Adipose tissue (tissue), 3 donors: ENCODE results near the gene PEDS1. TPM values are rescaled to one million over a fixed set of nuclear protein-coding genes. Genes with fewer than 3 reads are reported as not detected.
"Not testable (repeated sequence)": the region's sequence is repeated elsewhere in the genome, so short reads cannot be mapped to it uniquely, and the experiment has no call there.

Source experiments
- H3K27ac ChIP-seq: one replicate; pipeline ENCODE4 v1.5.1; 2013; ENCODE audit warnings: low read depth, low read length
- WGBS, 3 donors: extraction: QIAGEN DNeasy Blood & Tissue Kit; methylation state at CpG; one replicate each; pipeline ENCODE4 v1.1.7; 2013; 5-methylcytosine and 5-hydroxymethylcytosine counted together
- polyA plus RNA-seq, 3 donors: library from polyadenylated mRNA; stranded (reverse); fragments of 200-250 nt; gene quantifications; one replicate each; pipeline ENCODE4 v1.2.3, GENCODE V29; 2013
- donor health status: healthy with polysubstance abuse.
- donor health status: Bipolar disorder and iron deficiency.
- donor health status: healthy.

The PEDS1 gene
- polyA plus RNA-seq, 3 donors = 10.6 to 53.5 (median 21.8) TPM

- WGBS, 3 donors = 0 to 1% (median 1%) methylated on average over 81 to 96 of the region's 96 CpGs
These were observed 38.2 kb upstream of the PEDS1 start for GRCh38 chr20:50191544-50192363.

DNA sequence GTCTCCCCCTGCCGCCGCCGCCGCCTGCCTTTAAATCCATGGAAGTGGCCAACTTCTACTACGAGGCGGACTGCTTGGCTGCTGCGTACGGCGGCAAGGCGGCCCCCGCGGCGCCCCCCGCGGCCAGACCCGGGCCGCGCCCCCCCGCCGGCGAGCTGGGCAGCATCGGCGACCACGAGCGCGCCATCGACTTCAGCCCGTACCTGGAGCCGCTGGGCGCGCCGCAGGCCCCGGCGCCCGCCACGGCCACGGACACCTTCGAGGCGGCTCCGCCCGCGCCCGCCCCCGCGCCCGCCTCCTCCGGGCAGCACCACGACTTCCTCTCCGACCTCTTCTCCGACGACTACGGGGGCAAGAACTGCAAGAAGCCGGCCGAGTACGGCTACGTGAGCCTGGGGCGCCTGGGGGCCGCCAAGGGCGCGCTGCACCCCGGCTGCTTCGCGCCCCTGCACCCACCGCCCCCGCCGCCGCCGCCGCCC is 37.6 kb upstream of the PEDS1 start:
- H3K27ac ChIP-seq = peak overlapping the region; percentile 91
- whole genome bisulfite sequencing, 3 donors = 0 to 1% (median 1%) methylated on average over 62 to 67 of the region's 69 CpGs

More at GRCh38 chr20:50191544-50192363, 38.2 kb upstream of the PEDS1 start:
- peak overlapping the region; percentile 91 for H3K27ac ChIP-seq

DNA sequence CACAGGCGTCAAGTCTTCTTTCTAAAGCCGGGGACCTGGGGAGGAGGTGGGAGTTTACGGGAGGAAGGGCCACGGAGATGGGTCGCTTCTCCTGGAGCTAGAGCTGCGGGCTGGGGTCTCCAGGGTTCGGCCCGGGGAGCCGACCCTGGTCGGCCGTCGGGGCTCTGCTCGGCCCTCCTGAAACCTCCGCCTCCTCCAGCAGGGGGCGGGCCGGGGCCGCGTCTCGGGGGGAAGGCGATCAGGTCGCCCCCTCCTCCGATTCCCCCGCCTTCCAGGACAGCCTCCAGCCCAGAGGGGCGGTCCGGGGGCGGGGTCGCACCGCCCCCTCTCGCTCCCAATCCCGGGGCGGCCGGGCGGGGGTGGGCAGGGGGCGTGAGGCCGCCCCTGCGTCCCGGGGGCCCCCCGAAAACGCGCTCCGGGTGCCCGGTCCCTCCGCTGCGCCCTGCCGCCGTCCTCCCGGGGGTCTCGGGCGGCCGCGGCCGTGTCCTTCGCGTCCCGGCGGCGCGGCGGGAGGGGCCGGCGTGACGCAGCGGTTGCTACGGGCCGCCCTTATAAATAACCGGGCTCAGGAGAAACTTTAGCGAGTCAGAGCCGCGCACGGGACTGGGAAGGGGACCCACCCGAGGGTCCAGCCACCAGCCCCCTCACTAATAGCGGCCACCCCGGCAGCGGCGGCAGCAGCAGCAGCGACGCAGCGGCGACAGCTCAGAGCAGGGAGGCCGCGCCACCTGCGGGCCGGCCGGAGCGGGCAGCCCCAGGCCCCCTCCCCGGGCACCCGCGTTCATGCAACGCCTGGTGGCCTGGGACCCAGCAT is 36.9 kb upstream of the PEDS1 start, which contains the start of gene CEBPB:
Gene CEBPB (plus strand): TSS at position 580 of the 814 bp plus-strand sequence. CDS start 204 bp downstream, at position 784.
- H3K27ac ChIP-seq = peak within 1 kb of the TSS; percentile 91
- 0 to 1% (median 1%) methylated on average over 57 to 89 of the region's 89 CpGs for WGBS, 3 donors

- peak overlapping the region; percentile 7 for H3K27ac ChIP-seq
- WGBS, 3 donors = 26 to 43% (median 41%) methylated on average over 26 to 29 of the region's 29 CpGs
These were observed 36.2 kb upstream of the PEDS1 start for GRCh38 chr20:50189681-50190250.

DNA sequence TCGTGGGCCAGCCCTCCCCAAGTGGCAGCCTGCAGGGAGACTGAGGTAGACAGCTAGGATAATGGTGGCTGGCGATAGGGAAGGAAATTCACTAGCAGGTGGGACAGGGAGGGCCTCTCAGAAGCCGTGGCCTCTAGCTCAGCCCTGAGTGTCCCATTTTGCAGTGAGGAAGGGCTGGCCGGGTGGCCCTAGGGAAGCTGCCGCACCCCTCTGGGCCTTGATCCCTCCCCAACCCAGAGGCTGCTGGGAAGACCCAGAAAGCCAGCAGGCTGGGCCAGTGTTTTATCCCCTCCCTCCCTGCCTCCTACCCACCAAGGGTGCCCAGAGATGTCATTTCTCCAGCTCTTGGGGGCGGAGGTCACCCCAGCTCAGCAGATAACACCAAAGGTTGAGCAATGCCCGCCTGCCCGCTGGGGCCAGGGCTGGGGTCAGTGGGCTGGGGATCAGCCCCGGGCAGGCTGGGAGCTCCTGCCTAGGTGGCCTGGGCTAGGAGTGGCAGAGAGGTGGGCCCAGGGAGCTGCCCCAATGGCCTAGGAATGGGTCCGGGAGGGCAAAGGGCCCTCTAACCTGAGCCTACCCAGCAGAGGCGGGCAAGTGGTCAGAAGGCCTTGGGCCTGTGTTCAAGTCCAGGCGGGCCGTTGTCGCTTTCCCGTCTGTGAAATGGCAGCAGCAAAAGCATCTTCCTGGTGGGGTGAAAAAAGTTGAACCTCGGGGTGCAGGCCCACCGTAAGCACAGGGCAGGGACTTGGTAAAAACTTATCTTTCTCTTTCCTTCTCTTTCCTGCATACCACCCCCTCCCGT is 35.6 kb upstream of the PEDS1 start:
- H3K27ac ChIP-seq = no peak overlapping the region
- WGBS, 3 donors = 69 to 87% (median 69%) methylated on average over 16 to 18 of the region's 18 CpGs

- no peak overlapping the region for H3K27ac ChIP-seq
- 91 to 95% (median 93%) methylated on average over 6 of the region's 6 CpGs for WGBS, 3 donors
These were observed 34.8 kb upstream of the PEDS1 start for GRCh38 chr20:50188287-50188688.

DNA sequence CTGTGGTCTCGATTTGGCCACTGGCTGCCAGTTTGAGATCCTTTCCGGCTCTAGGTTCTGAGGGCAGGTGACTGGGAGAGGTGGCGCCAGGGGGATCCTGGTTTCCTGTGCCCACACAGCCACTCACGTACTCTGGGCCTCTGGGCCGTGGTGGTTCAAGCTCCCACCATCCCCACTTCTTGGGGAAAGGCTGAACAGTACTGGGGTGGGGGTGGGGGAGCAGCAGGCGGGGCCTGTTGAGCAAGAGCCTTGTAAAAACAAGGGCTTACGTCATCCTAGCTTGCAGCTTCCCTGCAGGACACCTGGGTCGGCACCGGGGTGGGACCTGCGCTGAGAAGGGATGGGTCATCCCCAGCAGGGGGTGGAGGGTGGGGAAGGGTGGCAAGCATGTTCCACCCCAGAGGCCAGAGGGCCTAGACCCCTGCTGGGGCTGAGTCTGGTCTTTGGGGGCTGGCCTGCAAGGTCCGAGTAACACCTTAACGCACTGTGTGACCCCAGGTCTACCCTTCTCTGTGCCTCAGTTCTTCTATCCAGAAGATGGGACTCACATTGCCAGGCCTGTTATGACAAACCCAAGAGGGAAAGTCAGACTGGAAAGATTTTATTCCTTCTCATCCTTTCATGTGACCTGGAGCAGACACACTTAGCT is 34.0 kb upstream of the PEDS1 start:
- no peak overlapping the region for H3K27ac ChIP-seq
- WGBS, 3 donors = 48 to 80% (median 55%) methylated on average over 12 of the region's 12 CpGs

DNA sequence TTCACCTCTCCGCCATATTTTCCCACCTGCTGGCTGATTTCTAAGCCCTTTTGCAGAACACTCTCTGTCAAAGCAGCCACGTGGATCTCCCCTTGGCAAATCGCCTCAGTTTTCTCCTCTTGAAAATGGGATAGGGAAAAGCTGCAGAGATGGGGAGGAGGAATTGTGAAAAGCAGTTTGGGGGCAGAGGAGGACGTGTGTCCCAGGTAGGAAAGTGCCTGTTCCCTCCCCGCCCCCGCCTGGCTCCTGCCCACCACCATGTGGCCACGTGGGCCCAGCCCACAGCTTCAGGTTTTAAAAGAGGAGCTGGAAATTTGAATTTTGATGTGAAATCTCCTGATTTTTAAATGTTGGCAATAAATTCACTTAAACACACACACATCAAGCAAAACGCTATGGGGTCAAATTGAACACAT is 33.5 kb upstream of the PEDS1 start:
- no peak overlapping the region for H3K27ac ChIP-seq
- WGBS, 3 donors = 65 to 71% (median 67%) methylated on average over 8 of the region's 8 CpGs

GRCh38 chr20:50186151-50186885 is 32.8 kb upstream of the PEDS1 start:
- 13 to 18% (median 16%) methylated on average over 16 of the region's 16 CpGs for WGBS, 3 donors
- H3K27ac ChIP-seq = no peak overlapping the region

DNA sequence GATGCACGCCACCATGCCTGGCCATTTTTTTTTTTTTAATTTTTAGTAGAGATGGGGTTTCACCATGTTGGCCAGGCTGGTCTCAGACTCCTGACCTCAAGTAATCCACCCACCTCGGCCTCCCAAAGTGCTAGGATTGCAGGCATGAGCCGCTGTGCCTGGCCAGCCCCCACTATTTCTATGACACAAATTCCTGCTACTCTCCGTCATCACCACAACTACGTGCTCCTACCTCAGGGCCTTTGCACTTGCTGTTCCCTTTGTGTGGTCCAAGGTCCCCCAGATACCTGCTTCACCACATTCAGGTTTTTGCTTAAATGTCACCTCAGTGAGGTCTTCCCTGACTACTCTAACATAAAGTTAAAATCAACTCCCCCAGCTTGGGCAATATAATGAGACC is 31.9 kb upstream of the PEDS1 start:
- WGBS, 3 donors = 87 to 96% (median 90%) methylated on average over 5 of the region's 5 CpGs
- H3K27ac ChIP-seq = no peak overlapping the region

GRCh38 chr20:50182346-50182745 is 28.8 kb upstream of the PEDS1 start:
- 64 to 77% (median 70%) methylated on average over 2 of the region's 2 CpGs for WGBS, 3 donors
- no peak overlapping the region for H3K27ac ChIP-seq

- 85 to 95% (median 91%) methylated on average over 10 of the region's 10 CpGs for WGBS, 3 donors
- no peak overlapping the region for H3K27ac ChIP-seq
These were observed 27.8 kb upstream of the PEDS1 start for GRCh38 chr20:50181344-50181743.

- not testable (repeated sequence) for H3K27ac ChIP-seq
- WGBS, 3 donors = 90 to 94% (median 91%) methylated on average over 4 to 9 of the region's 9 CpGs
These were observed 25.1 kb upstream of the PEDS1 start for GRCh38 chr20:50178672-50179071.

- H3K27ac ChIP-seq = no peak overlapping the region
- 92 to 94% (median 92%) methylated on average over 18 of the region's 18 CpGs for WGBS, 3 donors
These were observed 22.7 kb upstream of the PEDS1 start for GRCh38 chr20:50175938-50176933.

GRCh38 chr20:50174456-50174855 is 20.9 kb upstream of the PEDS1 start:
- no peak overlapping the region for H3K27ac ChIP-seq
- WGBS, 3 donors = 80 to 98% (median 90%) methylated on average over 5 of the region's 5 CpGs
